CD4-positive, alpha-beta T cell treated with Interleukin-6 at 100 ng/mL for 8 hours (primary cell): Measurements from ENCODE around the gene DYNLT2.
"Not testable (repeated sequence)": the region's sequence is repeated elsewhere in the genome, so short reads cannot be mapped to it uniquely, and the experiment has no call there.

Experiments used
- DNase-seq: peaks from one replicate; pipeline ENCODE4 v3.0.0-alpha.2; 2020; ENCODE audit warnings: mixed read lengths, low spot score

The DYNLT2 gene

DNA sequence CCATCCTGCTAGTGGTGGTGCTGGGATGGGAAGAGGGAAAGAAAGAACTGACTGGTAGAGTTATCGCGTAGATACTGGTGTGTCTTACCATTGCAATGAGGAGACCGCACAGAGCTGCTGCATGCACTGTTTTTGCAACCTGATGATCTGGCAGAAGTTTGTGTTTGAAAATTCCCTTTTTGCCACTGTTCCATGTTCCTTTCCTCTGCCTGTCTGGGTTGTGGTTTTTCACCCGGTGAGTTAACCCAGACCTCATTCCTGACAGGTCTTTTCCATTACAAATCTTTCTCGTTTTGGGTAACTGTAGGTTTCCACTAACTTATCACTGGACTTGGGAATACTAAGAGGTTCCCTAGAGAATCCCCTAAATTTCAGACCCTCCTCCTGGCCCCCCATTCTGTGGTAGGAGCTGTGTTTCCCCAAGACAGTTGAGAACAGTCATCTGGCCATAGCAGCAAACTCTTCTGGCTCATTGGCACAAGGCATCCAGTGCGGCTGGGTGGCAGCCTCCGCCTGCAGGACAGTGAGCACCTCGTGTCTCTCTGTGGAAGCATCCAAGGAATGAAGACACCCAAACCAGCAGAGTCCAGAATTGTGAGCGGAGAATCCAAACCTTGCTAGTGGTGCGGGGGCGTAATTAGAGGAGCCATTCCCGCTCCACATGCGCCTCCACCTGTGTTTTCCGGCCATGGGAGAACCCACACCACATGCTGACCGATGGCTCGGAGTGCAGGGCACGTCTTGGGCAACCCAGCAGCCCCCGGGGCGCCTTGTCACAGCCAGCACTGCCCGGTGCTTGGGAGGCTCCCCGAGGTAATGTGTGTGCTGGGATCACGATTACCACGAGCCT, 32.8 kb upstream of the DYNLT2 start:
- no peak for DNase-seq

DNA sequence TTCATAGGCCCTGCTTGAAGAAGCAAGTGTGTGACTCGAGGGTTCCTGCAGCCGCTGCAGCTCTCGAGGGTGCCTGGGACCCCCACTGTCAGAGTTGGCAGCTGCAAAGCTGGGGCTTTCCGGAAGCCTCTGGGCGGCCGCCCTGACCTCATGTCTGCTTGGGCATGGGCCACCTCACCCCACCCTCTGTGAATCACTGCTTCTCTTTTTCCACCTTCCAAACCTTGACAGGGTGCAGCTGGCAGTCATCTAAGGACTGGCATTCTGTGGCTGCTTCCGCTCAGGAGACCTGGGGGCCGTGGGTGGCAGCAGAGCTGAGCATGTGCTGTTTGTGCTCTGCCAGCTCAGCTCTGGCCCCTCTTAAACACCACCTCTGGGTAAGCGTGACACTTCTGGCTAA, 32.0 kb upstream of the DYNLT2 start:
- DNase-seq: no peak

DNA sequence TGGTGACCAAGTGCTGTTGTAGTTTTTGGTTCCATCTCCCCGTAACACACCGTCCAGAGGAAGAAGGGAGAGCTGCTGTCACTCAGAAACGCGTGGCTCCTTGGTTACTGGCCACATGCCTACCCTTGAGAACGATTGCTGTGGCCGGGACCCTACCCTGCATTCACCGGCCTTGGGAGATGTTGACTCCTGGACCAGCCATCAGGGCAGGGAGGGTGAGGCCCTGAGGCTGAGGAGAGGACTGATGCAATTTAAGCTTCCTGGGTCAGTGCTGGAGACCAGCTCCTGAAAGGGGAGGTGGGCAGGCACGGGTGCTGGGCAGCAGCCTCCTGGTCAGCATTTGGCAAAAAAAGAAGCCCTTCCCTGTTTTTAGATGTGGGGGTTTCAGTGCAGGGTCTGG, 31.6 kb upstream of the DYNLT2 start:
- DNase-seq: no peak

DNA sequence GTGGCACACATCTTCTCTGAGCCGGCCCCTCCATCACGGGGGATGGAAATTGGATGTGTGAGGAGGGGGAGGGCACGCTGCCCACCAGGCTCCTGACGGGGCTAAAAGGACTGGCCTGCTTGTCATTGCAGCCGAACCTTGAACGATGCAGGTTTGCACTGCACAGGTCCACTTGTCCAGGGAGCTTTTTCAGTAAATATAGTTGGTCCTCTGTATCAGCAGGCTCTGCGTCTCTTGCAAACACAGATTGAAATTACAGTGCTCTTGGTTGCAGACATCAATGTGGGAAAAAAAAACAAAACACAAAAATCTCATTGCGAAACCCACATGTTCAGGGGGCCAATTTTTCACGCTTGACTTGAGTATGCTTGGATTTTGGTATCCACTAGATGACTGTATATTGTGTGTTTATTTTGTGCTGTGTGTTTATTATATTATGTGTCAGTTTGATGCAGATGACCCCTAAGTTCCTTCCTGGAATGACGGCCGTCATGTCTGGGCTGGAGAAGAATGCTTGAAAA, 29.3 kb upstream of the DYNLT2 start:
- no peak for DNase-seq

DNA sequence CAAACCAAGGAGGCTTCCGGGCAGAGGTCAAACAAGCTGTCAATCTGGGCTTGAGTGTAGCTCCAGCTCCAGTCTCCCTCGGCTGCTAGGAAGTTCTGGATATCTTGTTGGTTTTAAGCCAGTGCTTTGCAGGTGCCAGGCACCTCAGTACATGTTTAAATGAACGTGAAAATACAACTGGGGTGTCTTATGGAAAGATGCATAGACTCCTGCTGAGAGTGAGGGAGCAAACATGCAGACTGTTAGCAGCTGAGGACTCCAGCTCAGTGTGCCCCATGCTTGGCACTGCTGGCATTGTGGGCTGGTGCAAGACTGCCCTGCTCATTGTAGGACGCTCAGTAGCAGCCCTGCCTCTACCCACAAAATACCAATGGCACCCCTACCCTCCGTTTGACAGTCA, 28.5 kb upstream of the DYNLT2 start:
- DNase-seq: no peak

DNA sequence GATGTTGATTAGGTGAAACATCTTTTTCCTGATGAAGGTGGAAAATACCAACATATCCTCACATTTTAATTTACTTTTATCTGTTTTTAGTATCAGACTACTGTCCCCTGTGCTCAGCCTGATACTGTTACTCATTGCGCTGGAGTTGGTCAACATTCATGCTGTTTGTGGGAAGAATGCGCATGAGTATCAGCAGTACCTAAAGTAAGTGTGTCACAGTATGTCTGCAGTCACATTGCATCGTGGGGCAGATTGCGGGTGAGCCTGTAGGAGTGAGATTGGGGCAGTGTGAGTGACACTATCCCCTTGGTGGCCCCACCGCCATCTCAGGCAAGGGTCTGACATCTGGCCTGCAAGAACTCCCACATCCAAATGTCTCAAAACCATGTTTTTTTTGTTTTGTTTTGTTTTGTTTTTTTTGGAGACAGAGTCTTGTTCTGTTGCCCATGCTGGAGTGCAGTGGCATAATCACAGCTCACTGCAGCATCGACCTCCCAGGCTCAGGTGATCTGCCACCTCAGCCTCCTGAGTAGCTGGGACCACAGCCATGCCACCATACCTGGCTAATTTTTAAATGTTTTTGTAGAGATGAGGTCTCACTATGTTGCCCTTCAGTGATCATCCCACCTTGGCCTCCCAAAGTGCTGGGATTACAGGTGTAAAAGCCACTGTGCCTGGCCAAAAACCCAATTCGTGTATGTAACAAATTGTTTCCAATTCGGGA, 27.9 kb upstream of the DYNLT2 start:
- DNase-seq: no peak

DNA sequence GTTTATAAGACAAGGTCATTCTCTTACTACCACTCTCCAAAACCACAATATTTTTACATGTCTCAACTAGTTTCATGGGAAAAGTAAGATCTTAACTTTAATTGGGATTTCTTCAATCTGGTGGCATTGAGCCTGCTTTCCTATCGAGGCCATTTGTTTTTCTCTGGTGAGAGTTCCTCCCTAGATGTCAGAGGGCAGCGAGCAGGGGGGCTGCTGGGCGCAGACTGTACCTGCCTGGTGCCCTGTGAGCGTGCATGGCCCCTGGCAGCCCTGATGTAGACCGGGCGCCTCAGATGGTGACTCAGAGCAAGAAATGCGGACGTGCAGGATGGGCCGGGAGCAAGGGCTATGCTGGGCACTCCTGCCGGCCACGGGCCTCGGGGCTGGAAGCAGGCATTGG, 27.3 kb upstream of the DYNLT2 start:
- no peak for DNase-seq

DNA sequence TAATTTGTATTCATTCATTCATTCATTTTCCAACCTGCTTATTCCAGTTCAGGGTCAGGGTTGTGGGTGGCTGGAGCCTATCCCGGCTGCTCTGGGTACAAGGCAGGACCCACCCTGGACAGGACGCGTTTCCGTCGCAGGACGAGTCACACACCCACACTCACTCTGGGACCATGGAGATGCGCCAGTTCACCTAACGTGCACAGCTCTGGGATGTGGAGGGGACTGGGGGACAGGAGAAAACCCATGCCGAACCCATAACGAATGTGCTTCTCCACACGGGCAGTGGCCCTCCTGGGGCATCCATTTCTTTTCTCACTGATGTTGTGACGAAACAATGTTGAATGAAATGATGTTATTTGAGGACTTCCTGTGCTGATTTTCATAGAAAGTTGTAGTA, 26.5 kb upstream of the DYNLT2 start:
- no peak for DNase-seq

DNA sequence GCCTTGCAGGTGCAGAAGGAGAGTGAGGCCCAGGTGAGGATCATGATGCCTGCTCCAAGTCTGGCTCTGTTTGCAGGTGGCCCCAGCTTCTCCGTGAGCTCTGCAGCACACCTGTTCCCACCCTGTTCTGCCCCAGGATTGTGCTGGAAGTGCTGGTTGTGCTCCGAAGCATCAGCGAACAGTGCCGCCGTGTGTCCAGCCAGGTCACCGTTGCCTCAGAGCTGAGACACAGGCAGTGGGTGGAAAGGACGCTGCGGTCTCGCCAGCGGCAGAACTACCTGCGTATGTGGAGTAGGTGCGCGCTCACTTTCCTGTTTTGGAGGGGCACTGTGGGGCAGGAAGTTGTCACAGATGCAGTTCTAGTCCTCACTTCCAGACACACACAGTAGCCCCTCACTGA, 25.0 kb upstream of the DYNLT2 start:
- DNase-seq: no peak

DNA sequence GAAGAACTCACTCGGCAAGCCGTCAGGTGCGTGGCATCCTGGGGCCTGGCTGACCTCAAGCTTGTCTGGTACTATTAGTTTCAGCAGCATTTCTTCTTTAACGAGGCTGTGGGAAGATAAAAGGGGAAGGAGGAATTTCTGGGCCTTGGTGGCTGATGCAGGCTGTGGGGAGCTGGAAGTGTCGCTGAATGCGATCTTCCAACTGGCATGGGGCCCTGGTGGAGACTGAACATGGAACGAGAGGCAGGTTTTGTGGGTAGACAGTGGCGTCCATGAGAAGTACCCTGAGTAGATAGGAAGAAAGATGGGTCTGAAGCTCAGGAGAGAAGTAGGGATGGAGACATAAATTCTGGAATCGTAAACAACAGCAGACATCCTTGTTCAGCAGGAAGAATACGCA, 23.9 kb upstream of the DYNLT2 start:
- no peak for DNase-seq

DNA sequence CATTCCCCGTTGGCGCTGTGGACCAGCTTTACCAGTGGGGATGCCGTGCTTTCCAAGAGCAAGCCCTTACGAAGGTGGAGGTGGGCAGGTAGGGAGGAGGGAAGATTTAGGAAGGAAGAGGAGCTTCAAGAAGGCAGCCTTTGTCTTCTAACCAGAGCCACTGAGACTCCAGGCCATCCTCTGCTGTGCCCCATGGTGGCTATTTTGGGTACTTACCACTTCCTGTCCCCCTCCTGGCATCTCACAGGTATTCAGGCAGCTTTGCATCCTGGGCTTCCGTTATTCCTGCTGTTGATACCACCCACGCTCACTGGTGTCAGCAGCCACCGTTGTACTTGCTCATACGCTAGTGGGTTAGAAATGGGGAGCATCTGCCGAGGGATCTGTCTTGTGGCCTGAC, 23.0 kb upstream of the DYNLT2 start:
- DNase-seq: no peak

DNA sequence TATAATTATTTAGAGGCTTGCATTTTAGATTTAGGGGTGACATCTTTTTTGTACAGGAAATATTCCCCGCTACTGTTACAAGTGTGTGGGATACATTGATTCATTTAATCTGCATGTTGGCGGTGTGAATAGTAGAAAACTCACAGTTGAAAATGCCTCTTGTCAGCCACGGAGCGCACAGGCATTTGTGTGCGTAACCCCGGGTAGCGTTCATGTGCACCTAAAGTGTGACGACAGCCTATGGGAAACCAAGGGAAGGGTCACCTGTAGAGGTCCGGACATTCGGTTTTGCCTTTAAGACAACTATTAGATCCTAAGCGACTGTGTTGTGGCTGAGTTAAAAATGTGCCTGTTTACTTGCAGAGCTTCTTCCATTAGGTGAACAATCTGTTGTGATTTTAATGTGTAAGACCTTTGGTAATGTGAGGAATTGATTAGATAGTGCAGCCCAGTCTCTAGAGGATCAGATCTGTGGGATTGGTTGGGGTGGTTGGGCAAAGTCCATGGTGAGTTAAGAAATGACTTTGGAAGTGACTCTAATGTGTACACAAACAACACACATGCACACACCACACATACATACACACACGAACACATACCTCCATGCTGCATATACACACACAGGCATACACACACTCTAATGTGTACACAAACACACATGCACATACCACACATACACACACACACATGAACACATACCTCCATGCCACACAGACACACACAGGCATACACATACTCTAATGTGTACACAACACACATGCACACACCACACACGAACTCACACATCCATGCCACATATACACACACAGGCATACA, 15.8 kb upstream of the DYNLT2 start:
- no peak for DNase-seq

DNA sequence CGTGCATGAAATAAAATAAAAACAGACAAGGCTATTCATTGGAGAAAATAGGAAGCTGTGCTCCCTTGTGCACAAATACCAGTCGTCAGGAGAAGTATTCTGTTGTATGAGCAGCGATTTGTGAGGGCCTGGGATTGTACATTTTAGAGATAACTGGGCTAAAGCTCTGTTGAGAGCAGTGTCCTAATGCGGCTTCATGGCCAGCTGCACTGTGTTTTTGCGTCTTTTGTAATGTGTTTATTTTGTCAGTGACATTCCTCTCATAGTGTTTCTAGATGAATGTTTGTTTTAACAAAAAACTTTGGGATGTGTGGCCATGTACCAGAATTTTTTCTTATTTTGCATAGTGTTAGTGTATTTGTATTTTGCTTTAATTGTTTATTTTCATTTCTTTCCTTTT, 14.9 kb upstream of the DYNLT2 start:
- DNase-seq: no peak

DNA sequence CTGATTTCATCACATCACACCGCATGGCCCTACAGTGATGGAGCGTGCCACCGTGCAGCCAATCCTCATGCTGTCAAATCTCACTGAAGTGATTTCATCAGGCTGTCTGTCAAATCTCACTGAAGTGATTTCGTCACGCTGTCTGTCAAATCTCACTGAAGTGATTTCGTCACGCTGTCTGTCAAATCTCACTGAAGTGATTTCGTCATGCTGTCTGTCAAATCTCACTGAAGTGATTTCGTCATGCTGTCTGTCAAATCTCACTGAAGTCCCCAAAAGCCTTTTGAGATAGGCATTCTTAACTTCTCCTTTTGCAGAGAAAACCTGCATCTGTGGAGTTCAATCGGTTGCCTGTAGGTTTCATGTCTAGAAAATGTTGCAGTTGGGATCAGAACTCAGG, 14.4 kb upstream of the DYNLT2 start:
- not testable (repeated sequence) for DNase-seq

DNA sequence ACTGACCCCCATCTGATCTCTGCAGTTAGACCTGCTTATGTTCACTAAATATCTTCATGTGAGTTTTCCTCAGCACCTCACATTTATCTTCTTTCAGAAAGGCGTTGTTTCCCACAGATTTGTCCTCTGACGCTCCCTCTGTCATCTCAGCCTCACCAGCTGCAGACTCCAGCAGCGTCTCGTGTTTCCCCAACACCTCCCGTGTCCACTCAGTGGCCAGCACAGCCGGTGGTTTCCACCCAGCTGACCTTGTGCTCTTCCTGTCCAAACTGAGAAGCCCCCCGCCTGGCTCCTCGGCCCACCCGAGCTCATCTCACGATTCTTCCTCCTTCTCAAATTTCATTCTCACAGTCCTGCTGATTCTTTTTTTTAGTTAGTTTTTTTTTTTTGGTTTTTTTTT, 12.5 kb upstream of the DYNLT2 start:
- no peak for DNase-seq

DNA sequence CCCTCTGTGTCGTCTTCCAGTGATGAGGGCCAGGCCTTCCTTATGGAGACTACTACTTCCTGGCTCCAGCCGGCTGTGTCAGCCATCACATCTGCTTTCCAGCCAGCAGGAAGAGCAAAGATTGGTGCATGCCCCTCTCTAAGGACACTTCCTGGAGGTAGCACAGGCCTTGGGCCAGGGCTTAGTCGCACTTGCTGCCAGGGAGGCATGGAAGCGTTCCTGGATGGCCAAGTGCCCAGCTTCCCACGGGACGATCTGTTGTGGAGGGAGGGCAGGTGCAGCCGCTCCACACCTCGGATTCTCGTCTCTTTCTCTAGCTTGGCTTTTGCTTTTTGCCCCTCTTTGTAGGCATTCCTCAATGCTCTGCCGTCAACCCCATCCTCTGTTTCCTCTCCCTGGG, 11.9 kb upstream of the DYNLT2 start:
- no peak for DNase-seq

DNA sequence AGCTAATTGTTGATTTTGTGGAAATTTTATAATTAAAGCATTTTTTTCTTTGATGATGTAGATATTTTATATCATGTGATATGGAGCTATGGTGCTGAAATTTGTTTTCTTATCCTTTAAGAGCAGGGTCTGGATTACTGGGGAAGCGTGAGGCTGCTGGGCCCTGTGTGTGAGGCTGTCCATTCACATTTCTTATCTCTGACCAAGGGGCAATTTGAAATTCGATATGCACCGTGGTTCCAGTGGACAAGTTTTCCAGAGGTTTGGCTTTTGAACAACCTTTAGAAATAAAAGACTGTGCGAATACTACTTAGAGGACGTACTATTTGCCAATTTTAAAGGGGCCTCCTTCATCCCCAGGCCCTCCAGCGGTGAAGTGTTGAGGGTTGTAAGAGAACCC, 3.8 kb upstream of the DYNLT2 start:
- no peak for DNase-seq

DNA sequence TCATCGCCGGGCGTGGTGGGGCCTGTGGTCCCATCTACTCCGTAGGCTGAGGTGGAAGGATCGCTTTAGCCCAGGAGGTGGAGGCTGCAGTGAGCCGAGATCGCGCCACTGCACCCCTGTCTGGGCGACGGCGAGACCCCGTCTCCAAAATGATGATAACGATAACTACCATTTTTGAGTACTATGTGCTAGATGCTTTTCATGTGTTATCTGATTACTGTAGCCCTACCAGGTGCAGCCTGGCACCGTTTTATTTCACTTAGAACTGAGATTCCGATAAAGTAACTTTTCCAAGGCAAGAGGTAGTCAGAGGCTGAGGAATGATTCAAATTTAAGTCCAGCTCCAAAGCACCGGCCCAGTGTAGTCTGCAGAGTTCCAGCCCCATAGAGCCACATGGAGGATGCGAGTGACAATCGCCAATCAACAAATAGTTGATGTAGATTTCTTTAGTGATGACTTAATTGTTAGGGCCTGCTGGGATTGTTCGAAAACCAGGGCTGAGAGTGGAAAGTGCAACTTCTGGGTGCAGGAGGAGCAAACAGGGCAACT, 777 bp upstream of the DYNLT2 start:
- DNase-seq: no peak

DNA sequence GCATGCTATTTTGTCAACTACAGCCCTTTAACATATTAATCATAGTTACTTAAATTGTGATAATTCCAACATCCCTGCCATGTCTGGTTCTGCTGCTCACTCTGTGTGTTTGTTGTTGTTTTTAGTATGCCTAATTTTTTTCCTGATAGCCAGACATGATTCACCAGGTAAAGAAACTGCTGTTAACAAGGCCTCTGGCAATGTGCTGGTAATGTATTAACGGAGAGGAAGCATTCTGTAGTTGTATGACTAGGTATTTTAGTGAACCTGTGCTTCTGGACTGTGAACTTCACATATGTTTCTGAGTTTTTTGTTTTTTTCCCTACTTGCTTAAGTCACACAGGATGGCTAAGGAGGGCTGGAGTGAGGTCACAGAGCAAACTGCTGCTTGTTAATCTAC, 4.8 kb downstream of the DYNLT2 start:
- no peak for DNase-seq

DNA sequence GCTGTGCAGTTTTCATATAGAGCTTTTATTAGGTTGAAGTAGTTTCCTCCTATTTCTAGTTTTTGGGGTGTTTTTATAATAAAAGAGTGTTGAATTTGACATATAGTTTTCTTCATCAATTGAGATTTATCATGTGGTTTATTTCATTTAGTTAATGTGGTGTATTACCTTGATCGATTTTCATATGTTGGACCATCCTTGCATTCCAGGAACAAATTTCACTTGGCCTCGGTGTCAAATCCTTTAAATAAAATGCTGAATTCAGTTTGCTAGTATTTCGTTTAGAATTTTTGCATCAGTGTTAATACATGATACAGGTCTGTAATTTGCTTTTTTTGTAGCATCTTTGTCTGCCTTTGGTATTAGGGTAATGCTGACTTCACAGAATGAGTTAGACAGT, 6.0 kb downstream of the DYNLT2 start:
- no peak for DNase-seq

DNA sequence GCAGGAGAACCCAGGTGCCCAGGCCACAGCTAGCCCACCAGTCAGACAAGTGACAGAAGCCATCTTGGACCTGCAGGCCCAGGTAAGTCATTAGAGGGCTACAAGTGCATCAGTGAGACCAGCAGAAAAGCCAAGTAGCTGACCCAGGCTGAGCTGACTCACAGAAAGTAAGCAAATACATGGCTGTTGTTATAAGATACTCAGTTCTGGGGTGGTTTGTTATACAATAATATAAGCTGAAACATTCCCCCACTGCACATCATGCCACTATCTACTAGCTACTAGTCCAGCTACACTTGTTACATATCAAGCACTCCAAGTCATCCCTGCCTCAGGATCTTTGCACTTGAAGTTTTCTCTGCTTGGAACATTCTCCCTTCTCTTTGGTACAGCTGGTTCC, 10.0 kb downstream of the DYNLT2 start:
- no peak for DNase-seq

DNA sequence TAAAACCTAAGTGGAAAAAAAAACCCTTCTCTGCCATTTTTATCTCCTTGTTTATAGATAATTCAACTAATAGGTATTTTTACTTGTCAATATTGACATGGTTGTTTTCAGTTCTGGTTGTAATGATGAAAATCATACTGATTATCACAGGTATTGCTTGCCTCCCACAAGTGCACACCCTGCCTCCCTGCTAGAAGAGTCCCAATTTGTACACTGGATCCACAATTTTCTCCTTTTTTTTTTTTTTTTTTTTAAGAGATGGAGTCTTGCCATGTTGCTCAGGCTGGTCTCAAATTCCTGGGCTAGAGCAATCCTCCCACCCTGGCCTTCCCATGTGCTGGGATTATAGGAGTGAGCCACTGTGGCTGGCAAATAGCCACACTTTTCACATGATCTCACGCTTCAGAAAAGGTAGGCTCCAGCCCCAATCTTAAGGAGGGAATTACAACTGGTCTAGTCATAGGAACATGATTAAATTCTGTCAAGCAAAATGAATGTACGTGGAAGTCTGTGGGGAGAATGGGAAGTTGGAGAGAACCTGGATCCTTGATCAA, 12.3 kb downstream of the DYNLT2 start:
- no peak for DNase-seq
